ENCODE data around the gene AK2.

DNA sequence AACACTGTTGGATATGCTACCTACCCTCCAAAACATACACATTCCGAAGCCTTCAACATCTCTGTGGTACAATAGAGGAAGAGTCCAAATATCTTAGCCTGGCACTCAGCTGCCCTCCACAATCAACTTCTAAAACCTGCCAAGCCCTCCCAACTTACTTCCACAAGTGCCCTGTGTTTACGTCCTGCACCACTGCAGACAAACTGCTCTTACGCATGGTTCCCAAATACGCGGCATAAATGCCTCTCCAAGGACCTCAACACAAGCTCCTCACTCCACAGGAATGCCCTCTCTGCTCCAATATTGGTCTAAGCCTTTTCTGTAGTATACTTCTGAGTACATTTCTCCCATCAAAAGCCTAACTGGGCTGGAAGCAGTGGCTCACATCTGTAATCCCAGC lies 6.8 kb downstream of the AK2 start:
- TF ChIP-seq POLR2A (IDR thresholded peaks at IDR 0.05) (no peak), POLR2AphosphoS5 (IDR thresholded peaks at IDR 0.05) (no peak)
- TF ChIP-seq, protein P1, sequence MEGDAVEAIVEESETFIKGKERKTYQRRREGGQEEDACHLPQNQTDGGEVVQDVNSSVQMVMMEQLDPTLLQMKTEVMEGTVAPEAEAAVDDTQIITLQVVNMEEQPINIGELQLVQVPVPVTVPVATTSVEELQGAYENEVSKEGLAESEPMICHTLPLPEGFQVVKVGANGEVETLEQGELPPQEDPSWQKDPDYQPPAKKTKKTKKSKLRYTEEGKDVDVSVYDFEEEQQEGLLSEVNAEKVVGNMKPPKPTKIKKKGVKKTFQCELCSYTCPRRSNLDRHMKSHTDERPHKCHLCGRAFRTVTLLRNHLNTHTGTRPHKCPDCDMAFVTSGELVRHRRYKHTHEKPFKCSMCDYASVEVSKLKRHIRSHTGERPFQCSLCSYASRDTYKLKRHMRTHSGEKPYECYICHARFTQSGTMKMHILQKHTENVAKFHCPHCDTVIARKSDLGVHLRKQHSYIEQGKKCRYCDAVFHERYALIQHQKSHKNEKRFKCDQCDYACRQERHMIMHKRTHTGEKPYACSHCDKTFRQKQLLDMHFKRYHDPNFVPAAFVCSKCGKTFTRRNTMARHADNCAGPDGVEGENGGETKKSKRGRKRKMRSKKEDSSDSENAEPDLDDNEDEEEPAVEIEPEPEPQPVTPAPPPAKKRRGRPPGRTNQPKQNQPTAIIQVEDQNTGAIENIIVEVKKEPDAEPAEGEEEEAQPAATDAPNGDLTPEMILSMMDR (IDR thresholded peaks at IDR 0.05) = no peak
